T-helper 1 cell treated with Interleukin-12 subunit alpha and Interleukin-12 subunit beta and Interleukin-4 antibody, amounts not matched to agents 30 μg/mL and 1 μg/mL, for 36 hours (primary cell): ENCODE data around the gene CTNNA3.

Source experiments
- H3K27ac Mint-ChIP-seq: one replicate; pipeline ENCODE4 v1.8.0; 2021; ENCODE audit warnings: mild to moderate bottlenecking, mixed read lengths
- H3K27me3 Mint-ChIP-seq: one replicate; pipeline ENCODE4 v1.8.0; 2021; ENCODE audit warnings: low read depth, mixed read lengths
- H3K36me3 Mint-ChIP-seq: one replicate; pipeline ENCODE4 v1.8.0; 2021; ENCODE audit warnings: low read depth, mixed read lengths
- H3K4me1 Mint-ChIP-seq: one replicate; pipeline ENCODE4 v1.8.0; 2021; ENCODE audit warnings: low read depth, mixed read lengths
- H3K4me3 Mint-ChIP-seq: one replicate; pipeline ENCODE4 v1.8.0; 2021; ENCODE audit warnings: mild to moderate bottlenecking, moderate library complexity, mixed read lengths
- H3K9me3 Mint-ChIP-seq: one replicate; pipeline ENCODE4 v1.8.0; 2021; ENCODE audit warnings: mixed read lengths

Gene CTNNA3

DNA sequence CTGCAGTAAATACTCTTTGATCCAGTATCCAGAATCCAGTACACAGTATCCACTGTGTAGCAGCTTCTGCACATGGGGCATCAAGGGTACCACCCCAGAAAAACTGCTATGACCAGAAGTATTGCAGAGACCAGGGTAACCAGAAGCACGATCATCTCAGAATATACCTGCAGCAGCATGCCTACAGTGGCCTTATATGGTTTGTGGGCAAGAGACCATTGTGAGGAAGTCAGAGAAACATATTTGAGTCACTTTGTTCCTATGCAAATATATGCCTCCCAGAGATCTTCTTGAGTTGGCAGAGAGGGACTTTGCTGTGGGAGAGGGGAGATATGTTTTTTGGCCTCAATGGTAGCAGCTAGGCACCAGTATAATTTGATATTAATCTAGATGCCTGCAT lies 976.5 kb downstream of the CTNNA3 start:
- H3K36me3 Mint-ChIP-seq = no peaks in the 10 kb centered on the region
- no peaks in the 10 kb centered on the region for H3K27me3 Mint-ChIP-seq
- no peak overlapping the region for H3K4me3 Mint-ChIP-seq
- no peaks in the 10 kb centered on the region for H3K4me1 Mint-ChIP-seq
- no peak overlapping the region for H3K27ac Mint-ChIP-seq
- H3K9me3 Mint-ChIP-seq = no peaks in the 10 kb centered on the region

DNA sequence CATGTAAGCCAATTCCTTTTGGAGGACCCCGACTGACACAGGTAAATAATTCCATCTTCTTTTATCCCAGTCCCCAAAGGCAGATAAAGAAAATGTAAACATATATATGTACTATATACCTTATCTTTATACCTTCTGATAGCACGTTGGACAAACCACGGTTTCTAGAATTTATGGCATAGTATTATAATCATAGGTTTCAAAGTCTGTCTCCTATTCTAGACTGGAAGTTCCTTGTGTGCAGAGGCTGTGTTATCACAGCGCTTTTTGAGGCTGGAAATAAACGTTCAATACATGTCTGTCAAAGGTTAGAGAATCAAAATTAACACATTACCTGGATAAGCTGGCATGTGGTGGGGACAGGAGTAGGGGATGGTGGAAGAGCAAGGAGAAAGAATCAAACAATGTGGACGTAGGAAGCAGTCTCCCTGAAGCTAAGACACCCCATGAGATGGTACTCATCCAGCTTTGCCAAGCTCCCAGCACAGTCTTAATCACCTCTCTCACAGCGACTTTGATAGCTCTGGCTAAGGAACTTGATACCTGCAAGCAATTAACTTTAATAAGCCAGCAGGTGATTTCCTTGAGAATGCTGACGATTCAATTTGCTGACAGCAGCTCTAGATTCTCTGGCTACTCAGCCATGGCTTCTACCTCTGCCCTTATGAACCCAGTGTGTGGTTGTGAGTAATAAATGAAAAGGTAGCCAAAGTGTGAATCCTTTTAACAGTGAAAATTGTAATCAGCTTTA lies 978.6 kb downstream of the CTNNA3 start:
- Mint-ChIP-seq H3K27me3 (no peaks in the 10 kb centered on the region), H3K4me3 (no peak overlapping the region), H3K36me3 (no peaks in the 10 kb centered on the region), H3K4me1 (no peaks in the 10 kb centered on the region), H3K27ac (no peak overlapping the region), H3K9me3 (no peaks in the 10 kb centered on the region)

DNA sequence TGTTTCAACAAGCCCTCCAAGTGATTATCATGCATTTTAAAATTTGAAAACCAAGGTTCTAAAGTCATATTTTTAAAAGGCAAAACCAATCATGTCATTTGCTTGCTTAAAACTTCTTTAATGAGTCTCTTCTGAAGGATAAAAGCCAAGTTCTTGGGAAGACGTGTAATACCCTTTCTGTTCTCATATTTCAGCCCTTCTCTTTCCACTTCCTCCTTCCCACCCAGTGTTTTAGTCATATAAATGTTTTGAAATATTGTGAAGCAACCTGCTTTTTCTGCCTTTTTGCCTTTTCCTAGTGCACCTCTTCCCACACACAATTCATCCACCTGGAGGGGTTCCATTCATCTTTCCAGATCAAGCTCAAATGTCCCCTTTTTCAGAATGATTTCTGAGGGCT lies 981.3 kb downstream of the CTNNA3 start:
- Mint-ChIP-seq H3K4me1 (no peaks in the 10 kb centered on the region), H3K9me3 (no peaks in the 10 kb centered on the region), H3K27me3 (no peaks in the 10 kb centered on the region), H3K4me3 (no peak overlapping the region), H3K36me3 (no peaks in the 10 kb centered on the region), H3K27ac (no peak overlapping the region)

DNA sequence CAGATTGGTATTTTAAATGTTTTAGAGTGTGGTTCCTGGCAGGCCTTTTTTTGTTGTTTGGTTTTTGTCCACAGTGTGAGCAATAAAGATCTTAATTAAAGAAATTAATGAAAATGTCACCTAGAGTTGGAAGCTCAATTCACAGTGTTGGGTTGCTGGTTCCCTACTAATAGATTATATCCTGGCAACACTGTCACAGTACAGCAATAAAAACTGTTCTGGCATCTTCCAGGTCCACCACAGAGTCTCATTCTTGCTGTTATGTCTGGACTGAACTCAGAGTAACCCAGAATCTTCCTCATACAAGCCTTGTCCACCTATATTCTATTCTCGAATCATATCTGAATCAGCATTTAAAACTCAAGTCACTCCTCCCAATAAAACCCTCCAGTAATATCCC lies 982.6 kb downstream of the CTNNA3 start:
- H3K9me3 Mint-ChIP-seq = no peaks in the 10 kb centered on the region
- no peak overlapping the region for H3K4me3 Mint-ChIP-seq
- no peaks in the 10 kb centered on the region for H3K36me3 Mint-ChIP-seq
- no peaks in the 10 kb centered on the region for H3K27me3 Mint-ChIP-seq
- H3K4me1 Mint-ChIP-seq = no peaks in the 10 kb centered on the region
- H3K27ac Mint-ChIP-seq = no peak overlapping the region

DNA sequence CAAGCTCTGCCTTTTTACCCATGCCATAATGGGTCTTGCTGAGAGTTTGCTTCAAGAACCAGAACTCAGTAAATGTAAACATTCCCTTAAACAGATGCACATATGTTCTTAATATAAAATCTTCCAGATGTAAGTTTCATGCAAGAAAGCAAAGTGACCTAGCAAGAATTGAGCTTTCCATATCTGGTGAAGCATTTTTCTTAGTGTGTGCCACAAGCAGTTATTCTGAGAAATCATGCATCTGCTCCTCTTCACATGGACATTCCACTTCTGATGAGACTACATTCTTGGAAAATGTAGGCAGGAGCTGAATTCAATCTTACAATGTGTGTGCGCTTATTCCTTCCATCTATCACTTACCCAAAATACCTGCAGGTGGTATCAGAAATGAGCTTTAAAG lies 997.9 kb downstream of the CTNNA3 start:
- H3K27me3 Mint-ChIP-seq = no peaks in the 10 kb centered on the region
- H3K36me3 Mint-ChIP-seq = no peaks in the 10 kb centered on the region
- H3K4me1 Mint-ChIP-seq = no peaks in the 10 kb centered on the region
- no peaks in the 10 kb centered on the region for H3K9me3 Mint-ChIP-seq
- H3K27ac Mint-ChIP-seq = no peak overlapping the region
- no peak overlapping the region for H3K4me3 Mint-ChIP-seq

DNA sequence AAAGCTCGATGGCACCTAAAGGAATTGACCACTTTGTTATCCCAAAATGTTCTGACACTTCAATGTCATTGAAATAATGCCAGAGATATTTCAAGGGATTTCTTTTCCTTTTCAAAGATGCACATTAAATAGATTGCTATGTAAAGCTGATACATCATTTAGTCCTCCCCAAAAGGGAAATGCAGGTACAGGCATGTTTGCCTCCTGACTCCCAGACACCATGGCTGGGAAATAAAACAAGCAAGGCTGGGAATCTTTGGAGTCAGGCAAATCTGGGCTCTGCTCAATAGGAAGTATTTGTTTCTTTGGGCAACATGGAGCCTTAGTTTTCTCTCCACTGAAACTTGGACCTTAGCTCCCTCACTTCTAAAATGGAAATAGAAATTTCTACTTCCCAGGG lies 1000.9 kb downstream of the CTNNA3 start:
- Mint-ChIP-seq H3K27ac (no peak overlapping the region), H3K4me3 (no peak overlapping the region), H3K9me3 (peaks cover 3% of the 10 kb centered on the region), H3K27me3 (no peaks in the 10 kb centered on the region), H3K4me1 (no peaks in the 10 kb centered on the region), H3K36me3 (no peaks in the 10 kb centered on the region)

DNA sequence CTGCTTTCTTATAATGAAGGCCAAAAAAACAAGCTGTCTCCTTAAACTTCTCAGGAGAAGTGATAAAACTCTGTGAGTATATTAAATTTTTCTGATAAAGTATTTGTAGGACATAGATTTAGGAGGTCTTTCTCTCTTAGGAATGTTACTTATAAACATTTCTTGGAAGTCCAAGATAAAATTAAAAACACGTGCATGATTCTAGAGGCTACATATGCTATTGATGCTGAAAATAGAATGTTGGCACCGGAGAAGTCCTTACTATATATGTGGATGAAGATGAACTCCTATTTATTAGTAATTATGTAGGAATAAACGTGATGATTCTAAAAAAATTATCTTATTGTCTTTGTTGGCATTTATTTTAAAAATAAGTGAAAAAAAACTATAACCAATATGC lies 1011.4 kb downstream of the CTNNA3 start:
- no peak overlapping the region for H3K27ac Mint-ChIP-seq
- H3K4me1 Mint-ChIP-seq = no peaks in the 10 kb centered on the region
- no peak overlapping the region for H3K4me3 Mint-ChIP-seq
- no peaks in the 10 kb centered on the region for H3K27me3 Mint-ChIP-seq
- H3K9me3 Mint-ChIP-seq = peaks cover 5% of the 10 kb centered on the region
- no peaks in the 10 kb centered on the region for H3K36me3 Mint-ChIP-seq

DNA sequence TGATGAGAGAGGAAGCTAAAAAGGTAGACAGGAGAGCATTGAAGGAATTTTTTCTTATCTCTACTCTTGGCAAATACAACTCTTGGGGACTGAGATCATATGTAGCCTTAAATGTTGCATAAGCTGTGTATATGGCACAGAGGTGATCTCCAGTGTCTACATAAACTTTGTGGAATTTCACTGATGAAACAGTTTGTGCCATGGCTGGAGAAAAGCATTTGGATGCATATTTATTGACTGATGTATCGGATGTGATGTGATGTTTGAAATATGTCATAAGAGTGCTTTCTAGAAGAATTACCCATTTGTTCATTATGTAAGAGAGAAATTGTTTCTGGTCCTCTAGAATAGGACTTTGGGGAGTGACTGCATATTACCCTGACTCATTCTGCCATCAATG lies 1015.1 kb downstream of the CTNNA3 start:
- Mint-ChIP-seq H3K27me3 (no peaks in the 10 kb centered on the region), H3K9me3 (no peaks in the 10 kb centered on the region), H3K27ac (no peak overlapping the region), H3K4me3 (no peak overlapping the region), H3K4me1 (no peaks in the 10 kb centered on the region), H3K36me3 (no peaks in the 10 kb centered on the region)

DNA sequence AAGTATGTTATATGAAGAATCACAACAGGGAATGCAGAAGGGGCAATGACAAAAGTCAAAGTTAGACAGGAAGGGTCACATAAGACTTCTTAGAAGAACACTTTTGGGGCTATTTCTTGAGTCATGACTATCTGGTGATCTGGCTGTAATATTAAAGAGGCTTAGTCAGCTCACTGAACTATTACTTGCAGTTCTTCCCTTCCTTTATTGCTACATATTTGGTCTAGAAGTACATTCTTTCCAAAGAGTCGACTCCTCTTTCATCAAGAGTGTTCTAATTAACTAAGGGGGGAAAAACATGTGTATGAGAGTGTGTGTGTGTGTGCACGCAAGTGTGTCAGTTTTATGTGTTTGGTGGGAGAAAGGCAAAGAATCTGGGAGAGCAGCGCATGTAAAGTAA lies 1017.5 kb downstream of the CTNNA3 start:
- Mint-ChIP-seq H3K4me1 (no peaks in the 10 kb centered on the region), H3K4me3 (no peak overlapping the region), H3K36me3 (no peaks in the 10 kb centered on the region), H3K27ac (no peak overlapping the region), H3K27me3 (no peaks in the 10 kb centered on the region), H3K9me3 (no peaks in the 10 kb centered on the region)

DNA sequence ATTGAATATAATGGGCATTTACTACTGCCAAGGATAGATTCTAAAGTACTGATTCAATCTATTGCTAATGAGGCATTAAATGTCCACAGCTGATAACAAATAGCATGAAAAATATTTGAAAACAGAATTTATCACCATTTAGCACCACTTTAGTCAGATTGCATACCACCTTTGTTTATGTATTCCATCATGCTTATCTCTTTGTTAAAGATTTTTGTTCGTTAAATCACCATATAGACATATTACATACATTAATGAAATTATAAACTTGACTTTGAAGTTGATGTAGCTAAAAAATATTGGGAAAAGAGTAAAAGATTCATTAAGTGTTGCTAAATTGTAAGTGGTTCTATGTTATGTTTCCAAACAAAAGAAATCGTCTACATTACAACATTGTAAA lies 1022.9 kb downstream of the CTNNA3 start:
- H3K4me3 Mint-ChIP-seq = no peak overlapping the region
- no peaks in the 10 kb centered on the region for H3K27me3 Mint-ChIP-seq
- no peaks in the 10 kb centered on the region for H3K4me1 Mint-ChIP-seq
- H3K9me3 Mint-ChIP-seq = no peaks in the 10 kb centered on the region
- no peak overlapping the region for H3K27ac Mint-ChIP-seq
- no peaks in the 10 kb centered on the region for H3K36me3 Mint-ChIP-seq

DNA sequence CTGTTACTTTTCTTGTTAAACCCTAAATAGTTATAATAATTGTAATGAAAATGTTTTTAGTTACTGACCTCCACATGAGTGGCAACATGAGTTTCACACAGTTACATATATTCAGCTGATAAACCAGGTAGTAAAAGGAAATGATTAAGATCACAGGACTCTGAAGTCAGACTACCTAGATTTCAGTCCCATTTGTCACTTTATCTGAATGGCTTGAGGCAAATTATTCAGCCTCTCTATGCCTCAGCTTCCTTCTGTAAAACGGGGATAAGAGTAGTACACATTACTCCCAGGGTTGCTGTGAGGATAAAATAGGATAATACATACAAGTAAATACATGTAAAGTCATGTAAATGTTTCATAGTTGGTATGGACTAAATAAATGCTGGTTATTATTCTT lies 1024.4 kb downstream of the CTNNA3 start:
- no peak overlapping the region for H3K4me3 Mint-ChIP-seq
- H3K27me3 Mint-ChIP-seq = no peaks in the 10 kb centered on the region
- H3K4me1 Mint-ChIP-seq = no peaks in the 10 kb centered on the region
- no peaks in the 10 kb centered on the region for H3K36me3 Mint-ChIP-seq
- H3K9me3 Mint-ChIP-seq = no peaks in the 10 kb centered on the region
- no peak overlapping the region for H3K27ac Mint-ChIP-seq

DNA sequence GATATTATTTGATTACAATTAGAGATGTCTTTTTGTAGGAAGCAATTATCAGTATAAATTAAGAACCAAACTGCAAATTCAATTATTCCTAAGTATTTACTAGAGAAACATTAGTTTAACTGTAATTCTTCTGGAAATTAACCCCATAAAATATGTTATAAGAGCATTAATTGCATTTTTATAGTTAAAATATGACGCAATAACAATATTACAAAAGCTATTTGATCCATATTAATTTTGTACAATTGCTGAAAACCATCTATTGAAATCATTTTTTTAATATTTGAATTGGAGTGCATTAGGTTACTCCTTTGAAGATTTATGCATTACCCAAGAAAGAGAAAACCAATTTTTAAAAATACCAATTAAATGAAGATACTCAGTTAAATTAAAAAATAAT lies 1024.9 kb downstream of the CTNNA3 start:
- Mint-ChIP-seq H3K27me3 (no peaks in the 10 kb centered on the region), H3K4me1 (no peaks in the 10 kb centered on the region), H3K27ac (no peak overlapping the region), H3K36me3 (no peaks in the 10 kb centered on the region), H3K4me3 (no peak overlapping the region), H3K9me3 (no peaks in the 10 kb centered on the region)

DNA sequence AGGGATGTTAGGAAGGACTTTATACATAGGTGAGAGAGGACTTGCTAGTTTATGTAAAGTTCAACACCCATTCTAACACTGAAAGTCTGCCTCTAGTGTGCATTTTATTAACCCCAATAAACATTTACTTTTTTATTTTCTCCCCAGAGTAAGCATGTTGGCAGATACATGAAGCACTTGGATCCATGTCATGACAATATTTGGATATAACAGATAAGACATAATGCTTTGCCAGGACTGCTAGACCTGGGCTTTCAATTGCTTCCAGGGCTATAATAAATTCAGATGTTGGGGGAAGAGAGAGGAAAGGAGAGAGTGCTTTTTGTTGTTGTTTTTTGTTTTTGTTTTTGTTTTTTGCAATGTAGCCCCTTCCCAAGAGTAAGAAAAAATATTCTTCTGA lies 1039.5 kb downstream of the CTNNA3 start:
- Mint-ChIP-seq H3K4me3 (no peak overlapping the region), H3K27ac (no peak overlapping the region), H3K27me3 (no peaks in the 10 kb centered on the region), H3K36me3 (no peaks in the 10 kb centered on the region), H3K4me1 (no peaks in the 10 kb centered on the region), H3K9me3 (no peaks in the 10 kb centered on the region)

DNA sequence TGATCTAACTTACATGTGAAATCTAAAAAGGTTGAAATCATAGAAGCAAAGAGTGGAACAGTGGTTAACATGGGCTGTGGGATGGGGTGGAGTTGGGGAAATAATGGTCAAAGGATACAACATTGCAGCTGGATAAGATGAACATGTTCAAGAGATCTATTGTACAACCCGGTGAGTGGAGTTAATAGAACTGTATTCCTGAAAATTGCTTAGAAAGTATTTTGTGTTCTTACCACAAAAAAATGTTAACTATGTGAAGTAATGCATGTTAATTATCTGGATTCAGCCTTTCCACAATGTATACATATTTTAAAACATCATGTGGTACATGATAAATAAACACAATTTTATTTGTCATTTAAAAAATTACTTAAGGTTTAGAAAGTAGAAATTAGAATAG lies 1041.1 kb downstream of the CTNNA3 start:
- Mint-ChIP-seq H3K27ac (no peak overlapping the region), H3K9me3 (peaks cover 3% of the 10 kb centered on the region), H3K36me3 (no peaks in the 10 kb centered on the region), H3K4me3 (no peak overlapping the region), H3K27me3 (no peaks in the 10 kb centered on the region), H3K4me1 (no peaks in the 10 kb centered on the region)

DNA sequence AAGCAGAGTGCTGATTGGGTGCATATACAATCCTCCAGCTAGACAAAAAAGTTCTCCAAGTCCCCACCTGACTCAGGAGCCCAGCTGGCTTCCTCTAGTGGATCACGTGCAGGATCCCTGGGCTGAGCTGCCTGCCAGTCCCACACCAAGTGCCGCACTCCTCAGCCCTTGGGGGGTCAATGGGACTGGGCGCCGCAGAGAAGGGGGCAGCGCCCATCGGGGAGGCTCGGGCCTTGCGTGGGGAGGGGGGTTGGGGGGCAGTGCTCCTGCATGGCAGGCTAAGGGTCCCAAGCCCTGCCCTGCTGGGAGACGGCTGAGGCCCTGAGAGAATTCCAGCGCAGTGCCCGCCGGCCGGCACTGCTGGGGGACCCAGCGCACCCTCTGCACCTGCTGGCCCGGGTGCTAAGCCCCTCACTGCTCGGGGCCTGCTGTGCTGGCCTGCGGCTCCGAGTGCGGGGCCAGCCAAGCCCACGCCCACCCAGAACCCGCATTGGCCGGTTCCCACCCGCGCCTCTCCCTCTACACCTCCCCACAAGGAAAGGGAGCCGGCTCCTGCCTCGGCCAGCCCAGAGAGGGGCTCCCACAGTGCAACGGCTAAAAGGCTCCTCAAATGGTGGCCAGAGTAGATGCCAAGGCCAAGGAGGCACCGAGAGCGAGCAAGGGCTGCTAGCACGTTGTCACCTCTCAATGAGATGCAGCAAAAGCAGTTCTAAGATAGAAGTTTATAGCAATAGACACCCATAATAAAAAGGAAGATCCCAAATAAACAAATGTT lies 1044.5 kb downstream of the CTNNA3 start:
- no peaks in the 10 kb centered on the region for H3K27me3 Mint-ChIP-seq
- H3K4me1 Mint-ChIP-seq = no peaks in the 10 kb centered on the region
- no peaks in the 10 kb centered on the region for H3K36me3 Mint-ChIP-seq
- peaks cover 14% of the 10 kb centered on the region for H3K9me3 Mint-ChIP-seq
- H3K4me3 Mint-ChIP-seq = no peak overlapping the region
- no peak overlapping the region for H3K27ac Mint-ChIP-seq
